HG03045 (cell line): Measurements from ENCODE around the gene CEACAM6.
"Not testable (repeated sequence)": the region's sequence is repeated elsewhere in the genome, so short reads cannot be mapped to it uniquely, and the experiment has no call there.

Source experiments
- ATAC-seq: cut with Tn5 transposase; IDR thresholded peaks from one replicate; pipeline ENCODE4 v1.9.1; 2021; ENCODE audit warnings: mild to moderate bottlenecking, moderate library complexity; ENCODE audit not compliant: unreplicated experiment

Gene CEACAM6

GRCh38 chr19:41755328-41755913 is at the start of gene CEACAM6:
TSS of gene CEACAM6 (plus strand) at chr19:41755530. CDS start at chr19:41755639, 109 bp downstream.
- ATAC-seq: no peak

DNA sequence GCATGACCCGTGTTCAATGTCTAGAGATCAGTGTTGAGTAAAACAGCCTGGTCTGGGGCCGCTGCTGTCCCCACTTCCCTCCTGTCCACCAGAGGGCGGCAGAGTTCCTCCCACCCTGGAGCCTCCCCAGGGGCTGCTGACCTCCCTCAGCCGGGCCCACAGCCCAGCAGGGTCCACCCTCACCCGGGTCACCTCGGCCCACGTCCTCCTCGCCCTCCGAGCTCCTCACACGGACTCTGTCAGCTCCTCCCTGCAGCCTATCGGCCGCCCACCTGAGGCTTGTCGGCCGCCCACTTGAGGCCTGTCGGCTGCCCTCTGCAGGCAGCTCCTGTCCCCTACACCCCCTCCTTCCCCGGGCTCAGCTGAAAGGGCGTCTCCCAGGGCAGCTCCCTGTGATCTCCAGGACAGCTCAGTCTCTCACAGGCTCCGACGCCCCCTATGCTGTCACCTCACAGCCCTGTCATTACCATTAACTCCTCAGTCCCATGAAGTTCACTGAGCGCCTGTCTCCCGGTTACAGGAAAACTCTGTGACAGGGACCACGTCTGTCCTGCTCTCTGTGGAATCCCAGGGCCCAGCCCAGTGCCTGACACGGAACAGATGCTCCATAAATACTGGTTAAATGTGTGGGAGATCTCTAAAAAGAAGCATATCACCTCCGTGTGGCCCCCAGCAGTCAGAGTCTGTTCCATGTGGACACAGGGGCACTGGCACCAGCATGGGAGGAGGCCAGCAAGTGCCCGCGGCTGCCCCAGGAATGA is 48.4 kb upstream of the CEACAM6 start:
- no peak for ATAC-seq

- ATAC-seq: no peak
Measured at GRCh38 chr19:41707502-41707812, 47.9 kb upstream of the CEACAM6 start.

DNA sequence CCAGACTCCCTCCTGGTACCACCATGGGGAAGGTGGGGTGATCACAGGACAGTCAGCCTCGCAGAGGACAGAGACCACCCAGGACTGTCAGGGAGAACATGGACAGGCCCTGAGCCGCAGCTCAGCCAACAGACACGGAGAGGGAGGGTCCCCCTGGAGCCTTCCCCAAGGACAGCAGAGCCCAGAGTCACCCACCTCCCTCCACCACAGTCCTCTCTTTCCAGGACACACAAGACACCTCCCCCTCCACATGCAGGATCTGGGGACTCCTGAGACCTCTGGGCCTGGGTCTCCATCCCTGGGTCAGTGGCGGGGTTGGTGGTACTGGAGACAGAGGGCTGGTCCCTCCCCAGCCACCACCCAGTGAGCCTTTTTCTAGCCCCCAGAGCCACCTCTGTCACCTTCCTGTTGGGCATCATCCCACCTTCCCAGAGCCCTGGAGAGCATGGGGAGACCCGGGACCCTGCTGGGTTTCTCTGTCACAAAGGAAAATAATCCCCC is 47.4 kb upstream of the CEACAM6 start:
- no peak for ATAC-seq

DNA sequence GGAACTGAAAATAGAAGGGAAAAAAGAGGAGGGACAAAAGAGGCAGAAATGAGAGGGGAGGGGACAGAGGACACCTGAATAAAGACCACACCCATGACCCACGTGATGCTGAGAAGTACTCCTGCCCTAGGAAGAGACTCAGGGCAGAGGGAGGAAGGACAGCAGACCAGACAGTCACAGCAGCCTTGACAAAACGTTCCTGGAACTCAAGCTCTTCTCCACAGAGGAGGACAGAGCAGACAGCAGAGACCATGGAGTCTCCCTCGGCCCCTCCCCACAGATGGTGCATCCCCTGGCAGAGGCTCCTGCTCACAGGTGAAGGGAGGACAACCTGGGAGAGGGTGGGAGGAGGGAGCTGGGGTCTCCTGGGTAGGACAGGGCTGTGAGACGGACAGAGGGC is 46.8 kb upstream of the CEACAM6 start, which contains the start of gene CEACAM5:
CEACAM5 (plus strand) TSS at position 146 of the 400 bp plus-strand sequence; CDS start at position 252, 106 bp downstream.
- no peak for ATAC-seq

GRCh38 chr19:41709516-41709915 is 45.8 kb upstream of the CEACAM6 start:
- ATAC-seq: not testable (repeated sequence)

DNA sequence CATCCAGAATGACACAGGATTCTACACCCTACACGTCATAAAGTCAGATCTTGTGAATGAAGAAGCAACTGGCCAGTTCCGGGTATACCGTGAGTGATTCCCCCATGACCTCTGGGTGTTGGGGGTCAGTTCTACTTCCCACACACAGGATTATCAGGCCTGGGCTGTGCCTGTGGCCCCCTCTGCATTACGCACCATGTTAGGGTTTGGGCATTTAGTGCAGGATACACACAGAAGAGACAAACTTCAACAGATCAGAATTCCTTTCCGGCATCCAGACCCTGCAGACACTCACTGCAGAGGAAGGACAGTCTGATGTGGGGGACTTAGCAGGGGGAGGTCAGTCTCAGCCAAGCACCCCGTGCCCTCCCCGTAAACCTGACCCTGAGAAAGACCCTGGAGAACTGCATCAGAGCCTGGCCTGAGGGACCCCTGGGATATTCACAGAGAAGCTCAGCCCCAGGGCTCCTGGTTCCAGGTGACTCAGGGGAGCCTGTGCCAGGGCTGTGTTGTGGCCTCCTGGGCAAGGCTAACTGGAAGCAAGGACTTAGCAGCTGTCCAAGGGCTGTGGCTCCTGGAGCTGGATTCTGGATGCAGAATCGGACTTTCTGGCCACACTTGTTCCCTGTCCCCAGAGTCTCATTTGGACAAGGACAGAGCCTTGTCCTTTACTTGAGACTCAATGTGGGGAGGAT is 45.2 kb upstream of the CEACAM6 start:
- ATAC-seq: no peak

GRCh38 chr19:41711376-41712261 is 43.7 kb upstream of the CEACAM6 start:
- ATAC-seq: no peak

DNA sequence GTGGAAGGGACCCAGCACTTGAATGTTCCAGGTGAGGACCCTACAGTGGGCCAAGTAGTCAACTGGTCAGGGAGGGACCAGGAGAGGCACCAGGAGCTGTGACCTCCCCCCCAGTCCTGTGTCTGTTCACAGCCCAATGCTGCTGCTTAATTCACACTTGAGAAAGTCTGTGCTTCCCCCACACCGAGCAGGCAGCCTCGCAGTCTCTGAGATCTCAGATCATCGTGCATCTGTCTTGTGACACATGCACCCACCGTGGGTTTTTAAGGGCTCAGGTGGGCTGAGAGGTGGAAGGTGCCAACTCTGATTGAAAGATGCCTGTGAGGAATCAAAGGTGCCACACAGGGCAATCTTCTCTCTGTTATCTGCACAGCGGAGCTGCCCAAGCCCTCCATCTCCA is 40.7 kb upstream of the CEACAM6 start:
- ATAC-seq: no peak

DNA sequence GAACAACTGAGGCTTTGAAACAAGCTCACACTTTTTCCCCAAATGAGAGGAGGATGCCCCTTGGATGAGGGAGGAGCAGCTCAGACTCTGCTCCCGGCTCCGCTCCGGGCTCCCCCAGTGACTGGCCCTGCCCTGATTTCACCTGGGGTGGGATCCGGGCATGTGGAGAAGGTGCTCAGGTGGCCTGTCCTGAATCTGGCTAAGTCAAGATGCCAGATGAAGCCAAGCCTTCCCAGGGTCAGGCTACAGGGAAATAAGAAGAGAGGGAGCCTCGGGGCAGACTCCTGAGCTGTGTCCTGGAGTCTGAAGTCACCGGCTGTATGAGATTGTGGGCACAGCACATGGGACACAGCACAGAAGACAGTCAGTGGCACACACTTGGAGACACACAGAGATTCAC is 36.6 kb upstream of the CEACAM6 start:
- ATAC-seq: no peak

DNA sequence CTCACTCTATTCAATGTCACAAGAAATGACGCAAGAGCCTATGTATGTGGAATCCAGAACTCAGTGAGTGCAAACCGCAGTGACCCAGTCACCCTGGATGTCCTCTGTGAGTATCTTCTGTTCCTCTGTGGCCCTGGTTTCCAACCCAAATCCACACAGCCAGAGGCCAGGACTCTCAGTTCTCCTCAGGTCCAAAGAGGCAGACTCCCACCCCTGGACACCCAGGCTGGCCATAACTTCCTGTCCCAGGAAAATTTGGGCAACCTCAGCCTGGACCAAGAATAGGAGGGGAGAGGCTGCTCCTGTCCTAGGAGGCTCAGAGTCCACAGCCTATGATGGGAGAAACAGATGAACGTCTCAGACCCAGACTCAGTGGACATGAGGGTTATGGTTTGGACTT is 35.2 kb upstream of the CEACAM6 start:
- ATAC-seq: no peak

- no peak for ATAC-seq
Measured at GRCh38 chr19:41726493-41726892, 28.8 kb upstream of the CEACAM6 start.

- no peak for ATAC-seq
Measured at GRCh38 chr19:41734156-41734555, 21.2 kb upstream of the CEACAM6 start.

- no peak for ATAC-seq
Measured at GRCh38 chr19:41734585-41734984, 20.7 kb upstream of the CEACAM6 start.

DNA sequence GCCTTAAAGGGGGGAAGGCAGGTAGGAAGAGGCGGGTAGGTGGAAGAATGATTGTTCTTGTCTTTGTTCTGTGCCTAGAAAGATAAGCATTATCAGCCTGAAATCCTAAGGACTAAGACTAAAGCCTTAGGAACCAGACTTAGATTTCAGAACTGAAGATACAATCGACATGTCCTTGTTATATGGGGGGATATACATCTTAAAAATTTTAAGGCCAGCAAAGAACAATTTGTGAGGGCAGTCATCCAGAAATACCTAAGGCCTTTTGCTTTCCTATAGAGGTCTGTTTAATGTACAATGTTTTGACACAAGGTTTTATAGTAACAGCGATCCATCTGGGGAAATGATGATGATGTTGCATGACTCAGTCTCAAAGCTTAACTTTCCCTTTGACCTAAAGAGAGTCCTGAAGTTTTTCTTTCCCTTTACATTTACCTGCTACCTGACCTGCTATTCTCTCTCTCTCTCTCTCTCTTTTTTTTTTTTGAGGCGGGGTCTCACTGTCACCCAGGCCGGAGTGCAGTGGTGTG is 20.2 kb upstream of the CEACAM6 start:
- ATAC-seq: no peak

DNA sequence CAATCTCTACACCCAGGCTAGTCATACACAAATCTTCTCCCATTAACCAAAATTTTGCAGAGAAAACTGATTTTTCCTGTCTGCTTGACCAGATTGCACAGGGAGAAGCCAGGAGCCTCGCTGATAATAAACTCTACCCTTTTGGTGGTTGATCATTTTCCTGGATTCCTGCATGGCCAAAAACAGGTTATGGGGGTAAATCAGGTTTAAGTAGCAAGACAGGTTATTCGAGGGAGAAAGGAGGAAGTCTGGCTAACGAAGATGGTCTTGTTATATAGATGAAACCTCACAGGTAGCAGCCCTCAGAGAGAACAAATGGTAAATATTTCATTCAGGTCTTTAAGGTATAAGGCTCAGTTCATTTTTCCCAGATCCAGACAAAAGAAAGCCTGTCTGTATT is 16.0 kb upstream of the CEACAM6 start:
- ATAC-seq: no peak

GRCh38 chr19:41740415-41741243 is 14.7 kb upstream of the CEACAM6 start:
- no peak for ATAC-seq

DNA sequence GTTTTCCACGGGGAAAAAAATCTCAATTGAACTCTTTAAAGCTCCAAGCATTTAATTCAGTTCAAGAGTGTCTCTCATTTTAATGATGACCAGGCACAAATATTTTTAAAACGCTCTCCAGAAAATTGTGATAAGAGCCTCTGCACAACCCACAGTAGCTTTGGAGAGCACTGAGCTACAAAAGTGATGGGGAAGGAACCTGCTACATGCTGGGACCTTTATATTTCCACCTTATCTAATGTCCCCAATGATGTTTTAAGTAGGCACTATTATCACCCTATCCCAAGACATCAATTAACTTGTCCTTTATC is 14.1 kb upstream of the CEACAM6 start:
- no peak for ATAC-seq

- no peak for ATAC-seq
Measured at GRCh38 chr19:41744850-41745249, 10.5 kb upstream of the CEACAM6 start.

DNA sequence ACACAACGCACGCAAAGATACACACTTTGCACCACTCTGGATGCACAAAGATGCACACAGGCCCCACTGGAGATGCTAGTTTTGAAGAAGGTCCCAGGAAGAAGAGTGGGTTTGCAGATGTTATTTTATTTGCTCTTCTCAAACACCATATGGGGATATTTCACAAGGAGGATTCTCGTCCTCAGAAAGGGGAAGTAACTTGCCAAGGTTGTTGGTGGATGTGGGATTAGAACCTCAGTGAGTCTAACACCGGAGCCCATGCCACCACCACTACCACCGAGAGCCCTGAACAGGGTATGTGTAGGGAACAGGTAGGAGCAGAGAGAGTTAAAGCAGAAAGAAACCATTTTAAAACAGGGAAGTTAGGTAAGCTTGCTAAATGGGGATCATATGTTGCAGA is 9.6 kb upstream of the CEACAM6 start:
- ATAC-seq: no peak
